Midbrain (tissue), 1 donor: ENCODE results near the gene LAMA3.
"Not testable (repeated sequence)": the region's sequence is repeated elsewhere in the genome, so short reads cannot be mapped to it uniquely, and the experiment has no call there.

Experiments used
- DNase-seq: peaks from one replicate; lab custom pipeline; 2025; lab: John Stamatoyannopoulos, UW

LAMA3 gene

GRCh38 chr18:23703057-23703986 lies 14.1 kb downstream of the LAMA3 start:
- DNase-seq = no peak

- DNase-seq = no peak
Measured at GRCh38 chr18:23703987-23704384, 14.7 kb downstream of the LAMA3 start.

DNA sequence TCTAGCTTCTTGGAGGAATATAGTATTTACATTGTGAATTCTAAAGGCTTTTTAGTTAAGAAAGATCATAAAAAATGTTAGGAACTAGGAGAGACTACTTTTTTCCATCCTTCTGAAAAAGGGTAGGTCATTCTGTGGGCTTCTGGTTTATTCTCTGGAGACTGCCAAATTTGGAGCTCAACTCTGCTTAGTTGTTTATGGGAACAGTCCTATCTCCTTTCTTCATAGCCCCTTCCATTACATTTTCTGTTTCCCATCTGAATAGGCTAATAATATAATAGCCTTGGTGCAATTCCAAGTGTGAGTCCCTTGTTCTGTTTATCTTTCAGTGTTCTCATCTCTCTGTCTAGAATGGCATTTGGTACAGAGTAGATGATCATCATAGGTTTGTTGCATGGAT lies 15.6 kb downstream of the LAMA3 start:
- DNase-seq = no peak

- DNase-seq = no peak
Measured at GRCh38 chr18:23706971-23707640, 17.9 kb downstream of the LAMA3 start.

DNA sequence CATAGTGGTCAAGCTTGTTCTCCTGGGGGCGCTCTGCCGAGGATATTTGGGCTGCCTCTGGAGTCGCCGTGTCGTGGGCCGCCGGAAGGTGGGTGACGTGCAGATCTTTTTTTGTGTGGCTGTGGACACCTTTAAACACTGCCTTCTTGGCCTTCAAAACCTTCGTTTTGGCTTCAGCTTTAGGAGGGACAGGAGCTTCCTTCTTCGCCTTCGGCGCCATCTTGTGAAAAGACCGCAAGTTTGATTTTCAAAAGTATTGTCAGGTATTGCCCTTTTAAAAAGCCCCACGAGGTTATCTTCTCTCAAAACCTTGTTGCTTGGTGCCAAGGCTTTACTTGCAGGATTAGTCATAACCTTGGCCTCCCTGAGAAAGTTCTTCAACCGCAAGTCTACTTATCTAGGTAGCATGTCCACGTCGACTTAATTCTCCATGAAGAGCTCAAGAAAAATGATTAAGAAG lies 20.8 kb downstream of the LAMA3 start:
- DNase-seq = no peak

DNA sequence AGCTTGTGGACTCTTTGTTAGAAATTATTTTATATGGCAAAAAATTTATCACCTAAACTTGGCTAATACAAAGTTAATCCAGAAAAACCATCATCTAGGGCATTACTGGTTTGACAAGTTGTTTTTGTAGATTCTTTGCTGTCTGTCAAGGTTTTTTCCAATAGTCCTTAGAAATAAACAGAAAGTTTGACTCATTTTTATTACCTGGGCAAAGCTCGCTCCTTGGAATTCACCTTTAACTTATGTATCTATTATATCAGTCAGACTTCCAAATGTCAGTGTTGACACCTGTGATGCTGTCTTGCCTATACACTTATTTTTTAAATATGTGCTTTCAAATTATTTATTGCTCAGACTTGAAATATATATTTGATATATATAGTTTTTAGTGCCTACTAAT lies 21.7 kb downstream of the LAMA3 start:
- no peak for DNase-seq

DNA sequence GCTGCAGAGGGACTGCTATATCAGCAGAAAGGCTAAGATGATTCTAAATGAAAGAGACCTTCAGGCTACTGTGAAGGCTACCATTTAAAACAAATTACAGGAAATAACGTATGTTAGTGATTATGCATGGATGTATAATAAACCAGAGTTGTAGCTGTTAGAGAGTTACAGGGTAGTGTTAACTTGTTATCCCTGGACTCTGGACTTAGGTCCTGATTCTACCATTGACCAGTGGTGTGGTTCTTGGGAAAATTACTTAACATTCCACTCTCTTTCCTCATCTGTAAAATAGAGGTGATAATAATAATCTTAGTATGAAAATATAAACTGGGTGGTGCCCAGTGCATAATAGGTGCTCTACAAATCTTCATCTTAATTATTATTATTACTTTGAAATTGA lies 22.2 kb downstream of the LAMA3 start:
- DNase-seq = no peak

GRCh38 chr18:23712445-23712844 lies 23.2 kb downstream of the LAMA3 start:
- DNase-seq = no peak

DNA sequence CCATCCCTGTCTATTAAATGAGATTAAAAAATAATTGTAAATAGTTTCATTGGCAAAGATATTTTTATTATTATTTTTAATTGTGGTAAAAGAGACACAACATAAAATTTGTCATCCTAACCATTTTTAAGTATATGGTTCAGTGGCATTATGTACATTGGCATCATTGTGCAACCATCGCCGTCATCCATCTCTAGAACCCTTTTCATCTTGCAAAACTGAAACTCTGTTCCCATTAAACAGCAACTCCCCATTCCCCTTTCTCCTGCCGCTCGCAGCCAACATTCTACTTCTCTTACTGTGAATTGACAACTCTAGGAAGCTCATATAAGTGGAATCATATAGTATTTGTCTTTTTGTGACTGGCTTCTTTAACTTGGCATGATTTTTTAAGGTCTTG lies 25.3 kb downstream of the LAMA3 start:
- DNase-seq = no peak

- DNase-seq = not testable (repeated sequence)
Measured at GRCh38 chr18:23716079-23716478, 26.8 kb downstream of the LAMA3 start.

DNA sequence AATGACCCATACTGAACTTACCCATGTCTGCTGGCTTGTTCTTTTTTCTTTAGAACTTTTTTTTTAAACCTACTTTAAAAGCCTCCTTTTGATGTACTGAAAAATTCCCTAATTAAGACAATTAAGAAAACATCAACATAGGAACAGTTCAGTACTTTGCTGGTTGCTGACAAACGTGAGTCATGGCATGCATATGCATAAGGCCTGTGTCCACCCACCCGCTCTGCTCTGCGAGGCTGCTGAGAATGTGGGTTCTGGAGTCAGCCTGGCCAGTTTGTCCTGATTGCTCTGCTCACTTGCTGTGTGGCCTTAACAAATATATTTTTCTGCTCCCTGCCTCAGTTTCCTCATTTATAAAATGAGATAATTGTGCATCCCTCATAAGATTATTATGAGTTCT lies 27.3 kb downstream of the LAMA3 start:
- no peak for DNase-seq

DNA sequence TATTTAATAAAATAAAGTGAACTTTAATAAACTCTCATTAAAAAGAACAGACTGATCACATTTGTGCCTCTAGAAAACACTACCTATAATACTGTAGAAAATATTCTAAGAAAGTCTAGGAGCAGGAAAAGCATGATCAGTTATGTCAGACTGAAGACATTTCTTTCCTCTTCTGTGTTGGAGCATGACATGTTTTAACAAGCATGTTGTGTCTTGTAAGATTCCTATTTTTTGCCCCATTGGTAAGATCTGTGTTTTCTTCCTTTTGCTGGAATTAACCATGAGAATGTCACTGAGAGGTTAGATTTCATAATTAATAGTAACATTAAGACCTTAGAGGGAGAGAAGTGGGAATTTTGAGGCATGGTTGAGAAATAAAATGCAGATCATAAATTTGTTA lies 27.7 kb downstream of the LAMA3 start:
- no peak for DNase-seq

GRCh38 chr18:23718243-23718720 lies 29.0 kb downstream of the LAMA3 start:
- no peak for DNase-seq

DNA sequence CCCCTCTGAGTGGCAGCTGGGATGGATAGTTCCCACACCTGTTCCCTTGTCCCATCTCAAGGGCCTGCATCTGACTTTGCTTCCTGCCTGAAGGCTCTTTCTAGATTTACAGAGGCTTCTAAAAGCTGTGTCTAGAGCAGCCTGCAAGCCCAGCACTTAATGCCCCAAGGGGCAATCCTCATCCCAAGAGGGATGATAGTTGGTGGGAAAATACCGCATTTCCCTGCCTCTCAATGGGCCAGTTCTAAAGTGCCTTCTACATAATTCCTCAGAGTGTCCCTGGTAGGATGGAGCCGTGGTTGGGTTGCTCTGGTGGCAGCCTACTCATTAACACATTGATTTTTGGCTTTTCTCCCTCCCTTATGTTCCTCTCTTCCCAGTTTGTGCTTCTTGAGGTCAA lies 29.5 kb downstream of the LAMA3 start:
- no peak for DNase-seq

DNA sequence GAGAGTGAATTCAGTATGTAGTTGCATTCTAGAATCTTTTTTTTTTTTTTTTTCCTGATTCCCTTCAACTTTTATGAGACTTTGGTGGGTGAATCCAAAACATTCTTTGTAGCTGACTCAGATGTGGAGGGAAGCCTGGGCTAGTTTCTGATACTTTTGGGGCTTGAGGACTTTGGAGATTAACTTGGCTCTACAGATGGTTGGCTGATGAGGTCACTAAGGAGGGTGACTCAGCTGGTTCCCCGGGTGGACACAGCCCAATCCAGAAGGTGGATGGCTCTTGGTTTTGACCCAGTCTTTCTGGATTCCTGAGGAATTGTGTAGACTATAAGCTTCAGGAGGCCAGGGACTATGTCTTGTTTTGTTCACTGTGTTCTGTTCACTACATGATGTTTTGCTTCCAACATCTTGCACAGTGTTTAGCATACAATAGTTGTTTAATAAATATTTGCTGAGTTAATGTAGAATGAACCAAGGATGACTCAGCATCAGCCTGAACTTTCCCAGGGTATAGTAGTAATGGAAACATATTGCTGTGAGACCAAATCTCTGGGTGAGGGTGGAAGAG lies 30.5 kb downstream of the LAMA3 start:
- DNase-seq = no peak

GRCh38 chr18:23721696-23722480 lies 32.6 kb downstream of the LAMA3 start:
- DNase-seq = no peak

- no peak for DNase-seq
Measured at GRCh38 chr18:23722646-23723045, 33.4 kb downstream of the LAMA3 start.

- DNase-seq = no peak
Measured at GRCh38 chr18:23723121-23723520, 33.9 kb downstream of the LAMA3 start.

DNA sequence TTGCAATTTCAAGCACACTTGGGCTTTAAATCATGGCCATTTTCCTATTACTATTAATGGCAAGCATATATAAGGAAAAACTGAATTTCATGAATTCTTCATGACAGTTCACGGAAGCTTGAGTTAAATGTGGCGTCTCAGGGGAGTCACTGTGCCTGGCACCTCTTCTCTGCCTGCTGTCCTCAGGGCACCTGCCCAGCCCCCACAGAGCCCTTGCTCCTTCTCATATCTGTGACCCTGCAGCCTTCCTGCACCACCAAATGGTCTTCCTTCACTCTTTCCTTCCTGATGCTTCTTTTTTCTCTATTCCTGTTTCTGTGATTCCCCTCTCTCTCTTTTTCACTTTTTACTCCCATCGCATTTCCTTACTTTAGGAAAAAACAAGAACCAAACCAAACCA lies 35.4 kb downstream of the LAMA3 start:
- DNase-seq = no peak

GRCh38 chr18:23725351-23725750 lies 36.1 kb downstream of the LAMA3 start:
- DNase-seq = no peak

DNA sequence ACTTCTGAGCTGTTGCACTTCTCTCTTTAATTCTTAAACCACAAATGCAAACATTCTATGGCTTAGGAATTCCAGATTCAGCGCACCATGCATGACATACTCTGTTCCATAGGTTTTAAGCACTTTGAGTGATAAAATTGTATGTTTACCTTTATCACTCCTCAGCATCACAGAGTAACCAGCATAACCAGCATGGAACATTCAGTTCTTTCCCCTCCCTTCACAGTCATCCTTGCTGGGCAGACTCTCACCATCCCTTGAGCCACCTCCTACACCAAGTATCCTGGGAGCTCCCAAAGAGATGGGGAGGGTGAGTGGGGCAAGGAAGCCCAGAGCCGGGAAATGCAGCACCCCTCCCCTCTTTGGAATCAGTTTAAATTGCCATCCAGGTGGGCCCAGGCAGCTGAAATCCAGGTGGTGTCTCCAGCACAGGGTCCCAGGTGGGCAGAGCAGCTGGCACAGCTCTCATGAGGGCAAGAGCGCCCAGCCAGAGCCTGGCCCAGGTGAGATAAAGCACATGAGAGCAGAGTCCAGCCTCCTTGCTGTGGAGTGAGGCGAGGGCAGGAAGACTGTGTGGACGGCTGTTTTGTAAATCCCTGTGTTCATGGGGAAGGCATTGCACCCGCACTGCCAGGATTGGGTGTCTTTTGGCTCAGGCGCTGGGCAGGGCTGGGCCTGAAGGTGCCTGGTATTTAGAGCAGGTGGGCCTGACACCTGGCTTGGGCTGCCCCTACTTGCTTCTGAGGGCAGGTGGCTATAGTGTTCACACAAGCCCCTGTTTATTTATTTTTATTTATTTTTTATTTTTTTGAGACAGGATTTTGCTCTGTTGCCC lies 36.8 kb downstream of the LAMA3 start:
- DNase-seq = no peak
